IMR-90 (cell line): ENCODE results near the gene BLZF1. TPM values are rescaled to one million over a fixed set of nuclear protein-coding genes. Genes with fewer than 3 reads are reported as not detected.

Experiments used
- ATAC-seq: fragments of 200-7000 bp; cut with Tn5 transposase; 2 replicates; pipeline ENCODE4 v1.9.1; 2020; ENCODE audit warnings: low read depth, mild to moderate bottlenecking, moderate library complexity
- BruUV-seq: library from RNA; stranded (reverse); fragments of 400-500 nt; replicated peaks from 2 replicates; lab custom pipeline; 2021; lab: Mats Ljungman, UMichigan
- CTCF ChIA-PET: fragments of 300-600 bp; formaldehyde crosslinking; extraction: SDS; loops from one replicate; lab custom pipeline; 2021; ENCODE audit warnings: antibody characterized with exemption; lab: Yijun Ruan, JAX
- POLR2A ChIA-PET: fragments of 300-600 bp; sonication (Branson Sonifier 250); formaldehyde crosslinking; loops from one replicate; lab custom pipeline; 2022; ENCODE audit warnings: antibody characterized with exemption; ENCODE audit not compliant: unreplicated experiment; lab: Charles Lee
- DNase-seq: peaks from one replicate; pipeline ENCODE4 v3.0.0; 2013
- H2AFZ ChIP-seq: replicated peaks from 2 replicates; pipeline ENCODE3; 2013; ENCODE audit warnings: low read length, mild to moderate bottlenecking; ENCODE audit not compliant: poor library complexity
- H2AK5ac ChIP-seq: 2 replicates; pipeline ENCODE4 v1.6.1; 2013; ENCODE audit warnings: low read depth, low read length, inconsistent platforms
- H2AK9ac ChIP-seq: replicated peaks from 2 replicates; pipeline ENCODE3; 2013; ENCODE audit warnings: mild to moderate bottlenecking, low read depth, low read length, moderate library complexity; ENCODE audit not compliant: poor library complexity
- H2BK120ac ChIP-seq: 2 replicates; pipeline ENCODE4 v1.6.1; 2013; ENCODE audit warnings: low read depth, low read length, inconsistent platforms
- H2BK15ac ChIP-seq: 3 replicates; pipeline ENCODE4 v1.6.1; 2013; ENCODE audit warnings: low read depth, low read length, inconsistent platforms
- H2BK20ac ChIP-seq: 2 replicates; pipeline ENCODE4 v1.6.1; 2013; ENCODE audit warnings: low read depth, mild to moderate bottlenecking, inconsistent platforms, low read length, moderate library complexity
- H2BK5ac ChIP-seq: 2 replicates; pipeline ENCODE4 v1.6.1; 2013; ENCODE audit warnings: mild to moderate bottlenecking, low read depth, low read length, inconsistent platforms; ENCODE audit not compliant: poor library complexity, severe bottlenecking
- H3K14ac ChIP-seq: replicated peaks from 2 replicates; pipeline ENCODE4 v1.6.1; 2013; ENCODE audit warnings: low read depth, low read length, inconsistent platforms
- H3K18ac ChIP-seq: 2 replicates; pipeline ENCODE4 v1.6.1; 2013; ENCODE audit warnings: low read depth, low read length, control low read depth
- H3K23ac ChIP-seq: 2 replicates; pipeline ENCODE4 v1.6.1; 2013; ENCODE audit warnings: low read depth, low read length, inconsistent platforms
- H3K27ac ChIP-seq: 2 replicates; pipeline ENCODE4 v1.5.1; 2013; ENCODE audit warnings: mild to moderate bottlenecking, control low read depth, low read length; ENCODE audit not compliant: insufficient read depth
- H3K27me3 ChIP-seq: 2 replicates; pipeline ENCODE4 v1.6.1; 2013; ENCODE audit warnings: low read length; ENCODE audit not compliant: control insufficient read depth, insufficient read depth
- H3K36me3 ChIP-seq: 2 replicates; pipeline ENCODE4 v1.6.1; 2013; ENCODE audit warnings: low read length, mixed read lengths; ENCODE audit not compliant: control insufficient read depth, insufficient read depth
- H3K4ac ChIP-seq: 2 replicates; pipeline ENCODE4 v1.6.1; 2013; ENCODE audit warnings: low read depth, low read length, inconsistent platforms
- H3K4me1 ChIP-seq: 2 replicates; pipeline ENCODE4 v1.6.1; 2013; ENCODE audit warnings: low read length, mixed read lengths; ENCODE audit not compliant: control insufficient read depth, insufficient read depth
- H3K4me2 ChIP-seq: 2 replicates; pipeline ENCODE4 v1.6.1; 2013; ENCODE audit warnings: low read depth, mild to moderate bottlenecking, control low read depth, low read length, moderate library complexity
- H3K4me3 ChIP-seq: 2 replicates; pipeline ENCODE4 v1.5.1; 2013; ENCODE audit warnings: low read depth, mild to moderate bottlenecking, control low read depth, low read length, moderate library complexity; ENCODE audit not compliant: insufficient read depth
- H3K56ac ChIP-seq: 2 replicates; pipeline ENCODE4 v1.6.1; 2013; ENCODE audit warnings: low read length, inconsistent platforms; ENCODE audit not compliant: insufficient read depth; ENCODE audit errors: extremely low read depth
- H3K79me1 ChIP-seq, 2 experiments: 2 replicates each; pipeline ENCODE4 v1.6.1; 2013; ENCODE audit warnings: low read length in 2 of 2, inconsistent platforms in 1 of 2, low read depth in 1 of 2
- H3K9ac ChIP-seq: 2 replicates; pipeline ENCODE4 v1.6.1; 2013; ENCODE audit warnings: low read depth, low read length, control low read depth
- H3K9me1 ChIP-seq: 2 replicates; pipeline ENCODE4 v1.6.1; 2013; ENCODE audit warnings: low read length, inconsistent platforms; ENCODE audit not compliant: insufficient read depth
- H3K9me3 ChIP-seq: 2 replicates; pipeline ENCODE4 v1.6.1; 2013; ENCODE audit warnings: low read length; ENCODE audit not compliant: control insufficient read depth, insufficient read depth
- H4K20me1 ChIP-seq: 2 replicates; pipeline ENCODE4 v1.6.1; 2013; ENCODE audit warnings: low read length, inconsistent platforms; ENCODE audit not compliant: insufficient read depth
- H4K5ac ChIP-seq: 2 replicates; pipeline ENCODE4 v1.6.1; 2013; ENCODE audit warnings: mild to moderate bottlenecking, low read depth, low read length, control low read depth
- H4K8ac ChIP-seq, 2 experiments: 2 replicates each; pipeline ENCODE4 v1.6.1; 2013; ENCODE audit warnings: low read depth in 2 of 2, low read length in 2 of 2, control low read depth in 1 of 2, inconsistent platforms in 1 of 2
- H4K91ac ChIP-seq: 2 replicates; pipeline ENCODE4 v1.6.1; 2013; ENCODE audit warnings: low read depth, low read length, inconsistent platforms; ENCODE audit not compliant: insufficient read depth
- BHLHE40 ChIP-seq: fragments of 150-350 bp; IDR thresholded peaks from 2 replicates; pipeline ENCODE4 v1.6.1; 2016; ENCODE audit warnings: mild to moderate bottlenecking, low read depth, low read length
- CEBPB ChIP-seq: IDR thresholded peaks from 2 replicates; pipeline ENCODE4 v1.6.1; 2012; ENCODE audit warnings: low read depth, low read length, improper control_type of control experiment
- NFE2L2 ChIP-seq: fragments of 150-350 bp; IDR thresholded peaks from 2 replicates; pipeline ENCODE4 v1.6.1; 2016; ENCODE audit warnings: low read depth, mild to moderate bottlenecking, low read length
- RCOR1 ChIP-seq: IDR thresholded peaks from 2 replicates; pipeline ENCODE4 v1.6.1; 2012; ENCODE audit warnings: mild to moderate bottlenecking, low read length, improper control_type of control experiment; ENCODE audit not compliant: insufficient replicate concordance
- RFX5 ChIP-seq: IDR thresholded peaks from 2 replicates; pipeline ENCODE4 v1.8.0; 2012; ENCODE audit warnings: low read depth, mild to moderate bottlenecking, low read length, moderate library complexity
- SMC3 ChIP-seq: fragments of 150-350 bp; IDR thresholded peaks from 2 replicates; pipeline ENCODE4 v1.6.1; 2016; ENCODE audit warnings: low read depth, mild to moderate bottlenecking, antibody characterized with exemption, low read length, moderate library complexity
- WGBS, 2 experiments: methylation state at CpG; one replicate each; pipeline versions ENCODE4 v1.1.5 to v1.1.7; 2013; ENCODE audit warnings: missing lambda C conversion rate in 2 of 2; ENCODE audit not compliant: insufficient read length in 1 of 2; ENCODE audit errors: extremely low coverage in 2 of 2; 5-methylcytosine and 5-hydroxymethylcytosine counted together
- dilution Hi-C: fragments of 300-500 bp; cut with HindIII; formaldehyde crosslinking; loops from one replicate; pipeline ENCODE4 v1.14.3; 2018; ENCODE audit warnings: low sequenced_read_pairs; ENCODE audit not compliant: unreplicated experiment
- in situ Hi-C: fragments of 300-500 bp; cut with MboI; formaldehyde crosslinking; loops from 3 replicates; pipeline ENCODE4 v1.14.3; 2019; ENCODE audit warnings: low sequenced_read_pairs, inconsistent platforms, mixed read lengths
- intact Hi-C: fragments of 100-400 bp; cut with micrococcal nuclease; formaldehyde crosslinking; loops from 2 replicates; pipeline ENCODE4 v1.10.0; 2022
- polyA plus RNA-seq, 3 experiments: library from polyadenylated mRNA; depleted of rRNA; stranded (reverse); fragments of >200 nt; gene quantifications; 2 replicates each; pipeline ENCODE4 v1.2.3, GENCODE V29; 2012; ENCODE audit warnings: low replicate concordance in 1 of 3
- total RNA-seq: library from RNA; depleted of rRNA; stranded (reverse); fragments of >200 nt; gene quantifications from 2 replicates; pipeline ENCODE4 v1.2.3, GENCODE V29; 2012

Gene BLZF1
- total and polyA plus RNA-seq, 2 of the 4 experiments (the other 2 are of a cell fraction) = 14.2 to 24.2 TPM

DNA sequence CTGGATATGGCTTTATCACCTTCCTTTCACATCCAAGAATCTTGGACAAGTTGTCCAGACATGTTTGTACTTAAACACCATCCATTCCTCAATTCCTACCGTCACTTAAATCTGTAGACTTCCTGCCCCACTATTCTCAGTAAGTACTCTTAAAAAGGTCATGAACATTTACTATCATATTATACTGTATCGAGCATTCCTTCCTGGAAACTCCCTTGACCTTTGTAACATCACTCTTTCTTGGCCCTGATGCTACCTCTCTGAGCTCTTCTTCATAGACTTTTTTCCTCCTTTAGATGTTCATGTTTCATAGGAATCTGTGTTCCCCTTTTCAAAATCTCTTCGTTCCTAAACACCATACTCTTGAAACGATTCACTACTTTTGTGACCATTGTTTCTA, 15.5 kb downstream of the BLZF1 start:
- BruUV-seq = no TSS peak
- Histone ChIP-seq H2BK20ac (no peak overlapping the region), H3K9me1 (no peaks in the 10 kb centered on the region), H3K9ac (no peak overlapping the region), H3K9me3 (no peaks in the 10 kb centered on the region), H3K27ac (no peak overlapping the region), H2AK9ac (no peak overlapping the region), H4K8ac (no peak overlapping the region), H3K56ac (no peak overlapping the region), H3K36me3 (peaks cover 15% of the 10 kb centered on the region), H3K4me3 (no peak overlapping the region), H3K4ac (no peak overlapping the region), H3K79me1 (no peaks in the 10 kb centered on the region; a peak in 1 of 4 replicates), H2BK5ac (no peak overlapping the region), H3K4me2 (no peak overlapping the region), H2BK120ac (no peak overlapping the region), H2AFZ (no peak overlapping the region), H3K18ac (no peak overlapping the region), H2BK15ac (no peak overlapping the region), H3K14ac (no peak overlapping the region), H3K4me1 (no peaks in the 10 kb centered on the region), H3K27me3 (no peaks in the 10 kb centered on the region), H4K20me1 (no peaks in the 10 kb centered on the region), H4K91ac (no peak overlapping the region), H3K23ac (no peak overlapping the region), H2AK5ac (no peak overlapping the region), H4K5ac (no peak overlapping the region)
- 100% methylated on average over 1 of the region's 4 CpGs; no CpG with 5 or more reads in 1 of the 2 experiments for WGBS, 2 experiments
- POLR2A ChIA-PET = no interaction called here
- DNase-seq (no peak), ATAC-seq (no peak)
- TF ChIP-seq RCOR1 (no peak), RFX5 (no peak), NFE2L2 (no peak), SMC3 (no peak), BHLHE40 (no peak), CEBPB (no peak)
- in situ Hi-C loops = no loop called here
- intact Hi-C loops = no loop called here
- dilution Hi-C loops = no loop called here
- CTCF ChIA-PET = no interaction called here
